Mesothelial cell of epicardium (in vitro differentiated cells): ENCODE data around the gene MINAR2. TPM values are rescaled to one million over a fixed set of nuclear protein-coding genes. Genes with fewer than 3 reads are reported as not detected.

Source experiments
- DNase-seq, 2 experiments: peaks; one replicate each; pipeline ENCODE4 v3.0.0; 2021; ENCODE audit warnings: low spot score in 2 of 2; ENCODE audit not compliant: unreplicated experiment in 2 of 2
- H3K27ac Mint-ChIP-seq: 2 replicates; pipeline ENCODE4 v1.8.0; 2021; ENCODE audit warnings: mixed read lengths
- H3K27me3 Mint-ChIP-seq: 2 replicates; pipeline ENCODE4 v1.8.0; 2021; ENCODE audit warnings: low read depth, mixed read lengths
- H3K36me3 Mint-ChIP-seq: 2 replicates; pipeline ENCODE4 v1.8.0; 2021; ENCODE audit warnings: mixed read lengths
- H3K4me1 Mint-ChIP-seq: 2 replicates; pipeline ENCODE4 v1.8.0; 2021; ENCODE audit warnings: mixed read lengths
- H3K4me3 Mint-ChIP-seq: 2 replicates; pipeline ENCODE4 v1.8.0; 2021; ENCODE audit warnings: mild to moderate bottlenecking, moderate library complexity, mixed read lengths
- H3K9me3 Mint-ChIP-seq: 2 replicates; pipeline ENCODE4 v1.8.0; 2021; ENCODE audit warnings: mixed read lengths
- total RNA-seq: library from RNA; stranded (reverse); gene quantifications from 3 replicates; pipeline ENCODE4 v1.2.1, GENCODE V29; 2021
- TF ChIP-seq, protein P1 (sequence below): fragments of 200-600 bp; sonication (generic); IDR thresholded peaks from one replicate; pipeline ENCODE4 v1.5.0; 2021; ENCODE audit warnings: antibody characterized with exemption; ENCODE audit not compliant: unreplicated experiment

MINAR2 gene
- total RNA-seq, 1 donor from 2014 or later, result 0.18 TPM

- Mint-ChIP-seq H3K36me3 (no peaks in the 10 kb centered on the region), H3K4me1 (peaks cover 18% of the 10 kb centered on the region), H3K27ac (no peak overlapping the region), H3K4me3 (no peak overlapping the region), H3K9me3 (peaks cover 6% of the 10 kb centered on the region), H3K27me3 (no peaks in the 10 kb centered on the region)
- no peak for DNase-seq
- TF ChIP-seq, protein P1, sequence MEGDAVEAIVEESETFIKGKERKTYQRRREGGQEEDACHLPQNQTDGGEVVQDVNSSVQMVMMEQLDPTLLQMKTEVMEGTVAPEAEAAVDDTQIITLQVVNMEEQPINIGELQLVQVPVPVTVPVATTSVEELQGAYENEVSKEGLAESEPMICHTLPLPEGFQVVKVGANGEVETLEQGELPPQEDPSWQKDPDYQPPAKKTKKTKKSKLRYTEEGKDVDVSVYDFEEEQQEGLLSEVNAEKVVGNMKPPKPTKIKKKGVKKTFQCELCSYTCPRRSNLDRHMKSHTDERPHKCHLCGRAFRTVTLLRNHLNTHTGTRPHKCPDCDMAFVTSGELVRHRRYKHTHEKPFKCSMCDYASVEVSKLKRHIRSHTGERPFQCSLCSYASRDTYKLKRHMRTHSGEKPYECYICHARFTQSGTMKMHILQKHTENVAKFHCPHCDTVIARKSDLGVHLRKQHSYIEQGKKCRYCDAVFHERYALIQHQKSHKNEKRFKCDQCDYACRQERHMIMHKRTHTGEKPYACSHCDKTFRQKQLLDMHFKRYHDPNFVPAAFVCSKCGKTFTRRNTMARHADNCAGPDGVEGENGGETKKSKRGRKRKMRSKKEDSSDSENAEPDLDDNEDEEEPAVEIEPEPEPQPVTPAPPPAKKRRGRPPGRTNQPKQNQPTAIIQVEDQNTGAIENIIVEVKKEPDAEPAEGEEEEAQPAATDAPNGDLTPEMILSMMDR, result no peak
These were observed 25.5 kb downstream of the MINAR2 start for GRCh38 chr5:129773376-129773775.

- H3K27ac Mint-ChIP-seq, result no peak overlapping the region
- DNase-seq, result no peak
These were observed 33.7 kb downstream of the MINAR2 start for GRCh38 chr5:129781594-129781993.

DNA sequence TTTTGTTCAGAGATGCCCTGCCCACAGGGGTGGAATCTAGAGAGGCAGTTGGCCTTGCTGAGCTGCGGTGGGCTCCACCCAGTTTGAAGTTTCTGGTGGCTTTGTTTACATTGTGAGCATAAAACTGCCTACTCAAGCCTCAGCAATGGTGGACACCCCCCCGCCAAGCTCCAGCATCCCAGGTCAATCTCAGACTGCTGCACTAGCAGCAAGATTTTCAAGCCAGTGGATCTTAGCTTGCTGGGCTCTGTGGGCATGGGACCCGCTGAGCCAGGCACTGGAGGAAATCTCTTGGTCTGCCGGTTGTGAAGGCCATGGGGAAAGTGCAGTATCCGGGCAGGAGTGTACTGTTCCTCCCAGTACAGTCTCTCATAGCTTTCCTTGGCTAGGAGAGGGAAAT is 55.5 kb downstream of the MINAR2 start:
- H3K27ac Mint-ChIP-seq, result no peak overlapping the region
- no peaks in the 10 kb centered on the region for H3K36me3 Mint-ChIP-seq
- H3K4me1 Mint-ChIP-seq, result no peaks in the 10 kb centered on the region
- H3K27me3 Mint-ChIP-seq, result peaks cover 2% of the 10 kb centered on the region
- DNase-seq, result no peak
- peaks cover 30% of the 10 kb centered on the region for H3K9me3 Mint-ChIP-seq
- H3K4me3 Mint-ChIP-seq, result no peak overlapping the region
- TF ChIP-seq, protein P1, result no peak

More at GRCh38 chr5:129781594-129781993, 33.7 kb downstream of the MINAR2 start:
- Mint-ChIP-seq H3K9me3 (peaks cover 13% of the 10 kb centered on the region), H3K4me1 (no peaks in the 10 kb centered on the region), H3K36me3 (no peaks in the 10 kb centered on the region), H3K4me3 (no peak overlapping the region), H3K27me3 (no peaks in the 10 kb centered on the region)
- TF ChIP-seq, protein P1, result no peak

DNA sequence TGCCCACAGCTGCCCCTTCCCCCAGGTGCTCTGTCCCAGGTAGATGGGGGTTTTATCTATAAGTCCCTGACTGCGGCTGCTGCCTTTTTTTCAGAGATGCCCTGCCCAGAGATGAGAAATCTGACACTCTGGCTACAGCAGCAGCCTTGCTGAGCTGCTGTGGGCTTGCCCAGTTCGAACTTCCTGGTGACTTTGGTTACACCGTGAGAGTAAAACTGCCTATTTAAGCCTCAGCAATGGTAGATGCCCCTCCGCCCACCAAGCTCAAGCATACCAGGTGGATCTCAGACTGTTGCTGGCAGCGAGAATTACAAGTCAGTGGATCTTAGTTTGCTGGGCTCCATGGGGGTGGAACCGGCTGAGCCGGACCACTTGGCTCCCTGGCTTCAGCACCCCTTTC is 56.8 kb downstream of the MINAR2 start:
- no peak overlapping the region for H3K27ac Mint-ChIP-seq
- H3K9me3 Mint-ChIP-seq, result peaks cover 20% of the 10 kb centered on the region
- peaks cover 2% of the 10 kb centered on the region for H3K27me3 Mint-ChIP-seq
- no peak overlapping the region for H3K4me3 Mint-ChIP-seq
- TF ChIP-seq, protein P1, result no peak
- no peaks in the 10 kb centered on the region for H3K4me1 Mint-ChIP-seq
- H3K36me3 Mint-ChIP-seq, result no peaks in the 10 kb centered on the region
- no peak for DNase-seq

DNA sequence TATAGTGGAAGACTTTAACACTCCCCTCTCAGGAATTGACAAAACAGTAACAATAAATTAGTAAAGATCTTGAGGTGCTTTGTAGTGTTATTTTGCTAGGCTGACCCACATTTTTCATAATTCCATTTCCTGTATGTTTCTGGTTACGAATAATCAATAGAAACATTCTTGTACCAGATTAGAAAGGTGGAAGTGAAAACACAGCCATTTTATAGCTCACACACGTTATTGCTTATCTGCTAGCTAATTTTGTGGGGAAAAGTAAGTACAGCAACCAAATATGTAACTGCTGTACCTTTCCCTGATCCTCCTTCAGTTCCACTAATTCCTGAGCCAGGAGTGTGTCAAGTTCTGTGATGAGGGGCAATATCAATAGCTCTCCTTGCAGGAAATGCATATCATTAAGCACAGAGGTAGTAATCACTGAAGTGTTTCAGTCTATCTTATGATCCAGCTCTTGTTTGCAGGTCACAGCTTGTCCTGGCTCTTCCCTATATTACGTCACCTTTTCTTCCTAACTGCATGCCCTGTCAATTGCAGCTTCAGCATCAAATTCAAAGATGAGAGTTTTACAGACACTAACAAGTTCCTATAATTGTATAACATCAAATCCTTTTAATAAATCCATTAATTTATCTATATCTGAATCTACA is 59.4 kb downstream of the MINAR2 start:
- Mint-ChIP-seq H3K4me1 (no peaks in the 10 kb centered on the region), H3K4me3 (no peak overlapping the region), H3K9me3 (peaks cover 2% of the 10 kb centered on the region), H3K27ac (no peak overlapping the region), H3K27me3 (peaks cover 1% of the 10 kb centered on the region), H3K36me3 (no peaks in the 10 kb centered on the region)
- TF ChIP-seq, protein P1, result no peak
- no peak for DNase-seq

Other genes starting within 250 kb of the MINAR2 start
- 3.6 to 4.8 TPM (median 3.6 TPM) in 3 replicates for gene CHSY3, start 156.4 kb downstream of the MINAR2 start, total RNA-seq